GM18502 (cell line): Measurements from ENCODE around the gene RANBP17.

Experiments
- ATAC-seq: cut with Tn5 transposase; IDR thresholded peaks from one replicate; pipeline ENCODE4 v1.9.1; 2021; ENCODE audit warnings: mild to moderate bottlenecking; ENCODE audit not compliant: unreplicated experiment, poor library complexity

The RANBP17 gene

DNA sequence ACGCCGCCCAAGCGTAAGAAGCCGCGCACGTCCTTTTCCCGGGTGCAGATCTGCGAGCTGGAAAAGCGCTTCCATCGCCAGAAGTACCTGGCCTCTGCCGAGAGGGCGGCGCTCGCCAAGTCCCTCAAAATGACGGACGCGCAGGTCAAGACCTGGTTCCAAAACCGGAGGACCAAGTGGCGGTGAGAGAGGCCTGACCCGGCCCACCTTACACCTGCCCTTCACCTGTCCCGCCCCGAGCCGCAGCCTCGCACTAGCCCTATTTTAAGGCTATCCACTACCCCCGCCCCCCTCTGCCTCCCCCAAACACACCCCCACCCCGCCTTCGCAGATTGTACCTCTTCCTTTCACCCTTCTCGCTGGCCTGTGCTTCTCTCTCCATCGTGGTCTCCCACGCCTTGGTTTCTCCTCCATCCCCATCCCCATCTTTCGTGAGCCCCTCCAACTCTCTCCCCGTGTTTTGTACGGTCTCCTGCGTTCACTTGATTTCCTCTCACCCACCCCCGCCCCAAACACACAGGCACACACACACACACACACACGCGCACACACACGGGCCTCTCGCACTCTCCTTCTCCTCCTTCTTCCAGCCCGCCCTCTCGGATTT lies 448.5 kb downstream of the RANBP17 start:
- ATAC-seq = no peak

DNA sequence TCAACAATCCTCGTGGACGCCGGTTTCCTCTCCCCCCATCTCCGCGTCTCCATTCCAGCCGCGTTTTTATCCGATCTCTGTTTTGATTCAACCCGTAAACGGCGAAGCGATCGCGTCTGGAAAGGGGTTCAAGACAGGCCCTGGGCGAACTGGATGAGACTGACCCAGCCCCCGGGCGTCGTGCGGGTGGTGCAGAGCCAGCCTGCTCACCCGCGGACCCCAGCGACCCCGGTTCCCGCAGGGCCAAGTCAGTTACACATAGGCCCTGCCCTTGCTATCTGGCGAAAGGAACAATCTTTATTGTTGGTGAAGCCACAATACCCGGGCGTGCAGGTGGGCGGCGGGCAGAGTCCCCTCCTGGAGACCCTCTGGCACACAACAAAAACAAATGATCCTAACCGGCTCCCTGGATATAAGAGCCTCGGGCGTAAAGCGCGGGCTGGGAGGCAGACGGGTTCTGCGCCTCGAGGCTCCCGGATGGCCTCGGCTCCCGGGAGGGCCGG lies 449.1 kb downstream of the RANBP17 start:
- ATAC-seq = no peak

DNA sequence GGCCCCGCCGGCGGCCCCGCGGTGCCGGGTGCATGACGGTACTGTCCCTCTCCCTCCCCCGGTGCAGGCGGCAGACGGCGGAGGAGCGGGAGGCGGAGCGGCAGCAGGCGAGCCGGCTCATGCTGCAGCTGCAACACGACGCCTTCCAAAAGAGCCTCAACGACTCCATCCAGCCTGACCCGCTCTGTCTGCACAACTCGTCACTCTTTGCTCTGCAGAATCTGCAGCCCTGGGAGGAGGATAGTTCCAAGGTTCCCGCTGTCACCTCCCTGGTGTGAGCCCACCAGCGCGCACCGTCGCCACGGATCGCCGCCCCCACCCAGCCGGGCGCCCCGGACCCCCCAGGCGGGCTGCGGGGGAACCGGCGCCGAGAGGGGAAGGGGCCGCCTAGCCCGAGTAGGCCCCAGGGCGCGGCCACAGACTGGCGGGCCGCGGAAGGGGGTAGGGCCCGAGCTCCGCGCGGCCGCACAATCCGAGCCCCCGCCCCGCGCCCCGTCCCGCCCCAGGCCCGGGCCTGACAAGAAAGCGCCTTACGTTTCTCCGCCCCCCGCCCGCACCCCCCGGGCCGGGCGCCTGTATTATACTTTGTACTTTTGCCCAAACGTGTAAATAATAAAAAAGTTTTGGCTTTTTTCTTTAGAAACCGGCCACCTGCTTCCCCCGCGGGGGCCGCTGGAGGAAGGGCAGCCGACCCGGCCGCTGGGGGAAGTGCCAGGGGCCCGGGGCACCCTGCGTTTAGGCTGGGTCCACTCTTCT lies 449.7 kb downstream of the RANBP17 start:
- ATAC-seq = no peak

DNA sequence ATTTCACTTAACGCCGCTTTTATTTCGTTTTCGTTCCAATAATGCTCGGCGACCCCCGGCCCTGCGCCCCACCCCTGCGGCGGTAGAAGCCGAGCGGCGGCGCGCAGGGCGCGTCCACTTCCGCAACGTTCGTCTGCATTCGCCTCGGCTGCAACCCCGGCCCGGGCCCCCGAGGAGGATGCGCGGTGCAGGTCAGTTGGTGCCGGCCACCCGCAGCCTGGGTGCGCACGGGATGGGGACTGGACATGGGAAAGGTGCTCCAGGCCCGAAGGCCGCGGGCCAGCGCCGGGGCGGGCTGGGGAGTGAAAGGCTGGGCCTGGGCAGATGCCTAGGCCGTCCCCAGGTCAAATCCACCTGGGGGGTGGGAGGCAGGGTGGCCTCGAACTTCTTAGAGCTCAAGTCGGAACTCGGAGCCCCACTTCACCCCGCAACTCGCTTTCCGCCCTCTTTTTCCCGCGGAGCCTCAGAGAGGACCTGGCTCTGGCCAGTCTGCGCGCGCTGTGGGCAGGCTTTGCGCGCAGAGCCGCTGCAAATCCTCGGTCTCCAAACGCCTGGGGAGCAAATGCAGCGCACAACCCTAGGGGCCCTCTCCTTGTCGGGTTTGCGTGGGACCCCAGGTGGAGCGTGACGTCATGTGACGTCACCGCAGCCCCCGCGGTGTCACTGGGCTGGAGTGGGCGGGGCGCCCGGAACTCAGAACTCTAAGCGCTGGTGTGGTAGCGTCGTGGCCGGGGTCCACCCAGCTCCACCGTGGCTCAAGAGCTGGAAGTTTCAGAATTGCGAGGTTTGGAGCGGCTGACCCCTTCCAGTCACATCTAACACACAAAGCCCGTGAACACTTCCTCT lies 450.5 kb downstream of the RANBP17 start:
- no peak for ATAC-seq

DNA sequence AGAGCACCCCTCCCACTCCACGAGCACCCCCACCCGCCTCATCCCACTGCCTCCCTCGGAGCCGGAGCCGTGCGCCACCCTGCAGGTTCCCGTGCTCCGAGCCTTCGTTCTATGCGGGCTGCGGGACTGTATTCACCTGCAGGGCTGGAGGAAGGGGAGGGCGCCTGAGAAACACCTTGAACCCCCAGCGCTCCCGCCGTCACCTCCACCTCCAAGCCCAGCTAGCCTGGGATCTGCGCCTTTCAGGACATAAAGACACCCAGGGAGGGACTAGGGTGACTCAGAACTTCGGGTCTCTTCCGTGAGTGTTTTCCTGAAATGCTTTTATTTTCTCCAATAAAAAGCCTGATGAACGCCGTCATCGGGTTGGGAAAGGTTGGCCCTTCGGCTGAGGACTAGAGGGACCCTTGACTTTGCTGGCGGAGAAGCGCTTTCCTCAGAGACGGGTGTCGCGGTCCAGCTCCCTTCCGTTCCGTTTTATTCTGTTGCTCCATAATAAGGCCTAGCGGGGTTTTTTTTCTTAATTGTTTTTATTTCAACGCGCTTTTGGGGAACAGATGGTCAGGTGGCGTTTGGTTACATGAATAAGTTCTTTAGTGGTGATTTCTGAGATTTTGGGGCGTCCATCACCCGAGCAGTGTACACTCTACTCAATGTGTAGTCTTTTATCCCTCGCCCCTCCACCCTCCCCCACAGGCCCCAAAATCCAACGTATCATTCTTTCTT lies 451.8 kb downstream of the RANBP17 start:
- ATAC-seq = no peak

DNA sequence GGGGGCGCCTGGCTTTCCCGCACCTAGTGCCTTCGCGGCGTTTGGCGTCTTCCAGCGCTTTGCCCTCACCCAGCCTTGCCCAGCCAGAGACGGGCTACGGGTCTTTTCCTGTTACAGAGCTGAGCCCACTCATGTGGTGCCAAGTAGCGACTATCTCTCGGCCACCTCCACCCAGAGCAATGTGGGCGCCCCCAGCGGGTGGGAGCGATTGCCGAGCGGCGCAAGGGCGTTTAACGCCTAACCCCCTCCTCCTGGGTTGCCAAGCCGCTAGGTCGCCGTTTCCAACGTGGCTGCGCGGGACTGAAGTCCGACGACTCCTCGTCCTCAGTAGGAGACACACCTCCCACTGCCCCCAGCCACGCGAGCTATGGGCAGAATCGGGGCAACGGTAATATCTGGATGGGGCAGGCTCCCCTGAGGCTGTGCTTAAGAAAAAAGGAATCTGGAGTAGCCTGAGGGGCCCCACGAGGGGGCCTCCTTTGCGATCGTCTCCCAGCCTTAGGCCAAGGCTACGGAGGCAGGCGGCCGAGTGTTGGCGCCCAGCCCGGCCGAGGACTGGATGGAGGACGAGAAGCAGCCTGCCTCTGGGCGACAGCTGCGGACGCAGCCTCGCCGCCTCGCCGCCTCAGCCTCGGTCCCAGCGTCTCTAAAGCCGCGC lies 453.0 kb downstream of the RANBP17 start:
- no peak for ATAC-seq

DNA sequence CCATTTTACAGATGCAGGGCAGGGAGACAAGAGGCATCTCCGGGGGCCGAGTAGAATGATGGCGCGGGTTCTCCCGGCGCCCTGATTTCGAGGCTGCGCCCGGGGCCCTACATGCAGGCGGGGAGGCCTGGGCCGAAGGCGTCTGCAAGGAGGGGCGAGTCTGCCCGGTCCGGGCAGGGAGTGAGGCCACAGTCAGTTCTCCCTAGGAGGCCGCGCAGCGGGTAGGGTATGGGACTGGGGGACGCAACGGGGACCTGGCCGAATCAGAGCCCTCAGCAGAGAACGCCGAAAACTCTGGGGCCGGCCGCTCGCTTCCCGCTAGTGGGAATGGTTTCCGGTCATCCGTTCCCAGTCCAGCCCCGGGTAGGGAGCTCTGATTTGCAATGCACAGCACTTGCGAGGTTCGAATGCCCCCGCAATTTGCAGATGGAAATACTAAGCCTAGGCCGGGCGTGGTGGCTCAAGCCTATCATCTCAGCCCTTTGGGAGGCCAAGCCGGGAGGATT lies 453.6 kb downstream of the RANBP17 start:
- no peak for ATAC-seq

DNA sequence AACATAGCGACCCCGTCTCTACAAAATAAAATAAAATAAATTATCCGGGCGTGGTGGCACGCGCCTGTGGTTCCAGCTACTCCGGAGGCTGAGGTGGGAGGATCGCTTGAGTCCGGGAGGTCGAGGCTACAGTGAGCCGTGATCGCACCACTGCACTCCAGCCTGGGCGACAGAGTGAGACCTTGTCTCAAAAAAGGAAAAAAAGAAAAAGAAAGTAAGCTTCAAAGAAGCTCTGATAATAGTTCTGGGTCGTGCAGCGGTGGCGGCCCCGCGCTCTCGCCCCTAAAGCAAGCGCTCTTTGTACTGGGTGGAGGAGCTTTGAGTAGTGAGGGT lies 454.1 kb downstream of the RANBP17 start:
- ATAC-seq = no peak

DNA sequence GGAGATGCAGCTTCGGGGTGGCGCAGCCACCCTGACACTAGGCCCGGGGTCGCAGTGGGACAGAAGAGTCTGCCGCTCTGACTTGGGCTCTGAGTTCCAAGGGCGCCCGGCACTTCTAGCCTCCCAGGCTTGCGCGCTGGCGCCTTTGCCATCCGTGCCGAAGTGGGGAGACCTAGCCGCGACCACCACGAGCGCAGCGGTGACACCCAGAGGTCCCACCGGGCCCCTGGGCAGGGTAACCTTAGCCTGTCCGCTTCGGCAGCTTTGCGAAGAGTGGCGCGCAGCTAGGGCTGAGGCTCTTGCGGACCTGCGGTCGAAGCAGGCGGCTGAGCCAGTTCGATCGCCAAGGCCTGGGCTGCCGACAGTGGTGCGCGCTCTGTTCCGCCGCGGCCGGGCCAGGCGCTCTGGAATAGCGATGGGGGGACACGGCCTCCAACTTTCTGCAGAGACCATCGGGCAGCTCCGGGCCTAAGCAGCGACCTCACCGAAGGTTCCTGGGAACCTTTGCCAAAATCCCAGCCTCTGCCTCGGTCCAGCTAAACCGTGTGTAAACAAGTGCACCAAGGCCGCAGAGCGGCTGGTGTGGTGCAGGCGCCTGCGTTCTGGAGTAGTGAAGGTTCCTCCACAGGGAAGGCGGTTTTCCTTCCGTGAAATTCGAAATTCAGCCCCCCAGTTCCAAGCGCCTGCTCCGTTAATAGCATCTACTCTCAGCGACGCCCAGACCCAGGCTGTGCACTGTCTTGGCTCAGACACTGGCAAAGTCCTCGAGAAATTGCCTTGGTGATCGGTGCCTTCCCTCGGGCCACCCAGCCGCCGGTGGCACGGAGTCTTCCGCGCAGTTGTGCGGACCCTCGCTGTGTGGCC lies 454.7 kb downstream of the RANBP17 start:
- ATAC-seq = no peak

DNA sequence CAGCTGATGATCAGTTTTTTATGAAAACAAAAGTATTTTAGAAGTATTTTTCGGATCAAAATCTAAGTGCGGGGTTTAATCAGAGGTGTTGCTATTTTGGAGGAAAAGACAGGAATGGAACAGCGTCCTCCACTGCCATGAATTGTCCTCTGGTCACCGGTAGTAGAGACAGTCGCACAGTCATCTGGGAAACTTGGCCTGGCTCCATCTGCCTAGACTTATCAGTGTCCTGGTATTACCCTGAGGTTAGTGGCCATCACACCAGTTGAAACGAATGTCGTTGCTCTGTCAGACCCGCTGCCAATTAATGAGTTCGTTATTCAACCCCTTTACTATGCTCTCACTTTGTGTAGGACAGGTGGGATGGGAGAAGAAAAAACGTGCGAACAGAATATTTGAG lies 455.4 kb downstream of the RANBP17 start:
- no peak for ATAC-seq

DNA sequence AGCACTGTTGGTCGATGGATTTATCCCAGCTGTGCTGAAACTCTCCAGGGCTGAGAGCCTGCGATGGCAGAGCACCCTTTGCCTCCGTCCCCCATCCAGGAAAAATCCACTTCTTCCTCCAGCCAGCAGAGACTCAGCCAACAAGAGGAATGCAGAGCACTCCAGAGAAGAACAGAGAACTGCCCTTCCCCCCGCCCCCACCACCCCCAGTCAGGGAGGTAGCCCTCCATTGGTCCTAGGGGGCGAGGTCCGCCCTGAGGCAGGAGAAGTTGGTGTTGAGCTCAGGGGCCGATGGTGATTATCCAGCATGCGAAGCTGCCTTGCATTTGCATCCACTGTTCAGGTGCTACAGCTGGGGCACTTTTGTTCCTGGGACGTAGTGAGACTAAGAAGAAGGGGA lies 456.2 kb downstream of the RANBP17 start:
- ATAC-seq = no peak

DNA sequence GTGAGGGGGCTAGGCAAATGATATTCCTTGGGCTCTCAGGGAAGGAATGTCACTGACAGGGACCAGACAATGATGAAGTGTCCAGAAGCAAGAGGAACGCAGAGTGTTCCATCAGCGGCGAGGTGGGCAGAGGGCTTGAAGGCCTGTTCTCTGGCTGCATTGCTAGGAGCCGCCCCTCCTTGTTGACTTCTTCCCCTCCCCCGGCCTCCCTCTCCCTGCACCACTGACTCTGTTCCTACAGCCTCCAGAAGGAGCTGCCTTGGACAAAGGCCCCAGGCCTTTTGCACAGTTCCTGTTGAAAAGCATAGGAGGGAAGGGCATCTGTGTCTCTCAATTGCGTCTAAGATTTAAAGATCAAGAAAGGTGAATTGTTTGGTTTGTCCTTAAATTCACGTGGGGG lies 459.6 kb downstream of the RANBP17 start:
- ATAC-seq = no peak

DNA sequence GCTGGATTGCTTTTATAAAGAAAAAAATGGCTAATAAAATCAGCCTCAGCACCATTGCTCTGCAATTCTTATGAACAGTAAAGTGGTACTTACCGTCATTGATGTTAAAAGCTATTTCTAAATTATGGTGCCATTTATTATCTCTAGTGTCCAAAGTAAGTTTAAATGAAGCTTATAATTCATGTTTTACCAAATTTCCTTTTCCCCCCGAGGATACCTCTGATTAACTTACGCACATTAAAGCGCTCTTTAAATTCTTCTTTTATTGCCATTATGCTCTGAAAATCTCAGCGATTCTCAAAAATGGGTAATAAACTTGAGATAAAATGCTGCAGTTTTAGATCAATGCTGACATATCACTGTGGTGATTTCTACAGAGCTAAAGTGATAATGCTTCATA lies 460.7 kb downstream of the RANBP17 start:
- ATAC-seq = no peak

DNA sequence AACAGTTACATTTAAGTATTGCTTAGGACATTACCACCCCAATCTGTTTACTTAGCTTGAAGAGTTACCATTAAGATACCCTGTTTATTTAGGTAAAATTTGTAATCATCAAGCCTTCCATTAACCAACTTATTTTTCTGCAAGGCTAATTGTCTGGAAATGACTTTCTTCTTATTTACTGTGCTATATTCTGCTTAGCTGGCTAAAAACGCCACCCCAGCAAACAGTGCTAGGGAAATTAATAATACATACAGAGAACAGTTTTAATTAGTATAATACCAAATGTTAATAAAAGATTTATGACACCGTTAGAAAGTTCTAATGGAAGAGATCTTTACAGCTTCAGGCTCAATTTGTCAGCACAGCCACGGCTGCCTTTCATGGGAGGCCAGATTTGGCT lies 461.2 kb downstream of the RANBP17 start:
- no peak for ATAC-seq

DNA sequence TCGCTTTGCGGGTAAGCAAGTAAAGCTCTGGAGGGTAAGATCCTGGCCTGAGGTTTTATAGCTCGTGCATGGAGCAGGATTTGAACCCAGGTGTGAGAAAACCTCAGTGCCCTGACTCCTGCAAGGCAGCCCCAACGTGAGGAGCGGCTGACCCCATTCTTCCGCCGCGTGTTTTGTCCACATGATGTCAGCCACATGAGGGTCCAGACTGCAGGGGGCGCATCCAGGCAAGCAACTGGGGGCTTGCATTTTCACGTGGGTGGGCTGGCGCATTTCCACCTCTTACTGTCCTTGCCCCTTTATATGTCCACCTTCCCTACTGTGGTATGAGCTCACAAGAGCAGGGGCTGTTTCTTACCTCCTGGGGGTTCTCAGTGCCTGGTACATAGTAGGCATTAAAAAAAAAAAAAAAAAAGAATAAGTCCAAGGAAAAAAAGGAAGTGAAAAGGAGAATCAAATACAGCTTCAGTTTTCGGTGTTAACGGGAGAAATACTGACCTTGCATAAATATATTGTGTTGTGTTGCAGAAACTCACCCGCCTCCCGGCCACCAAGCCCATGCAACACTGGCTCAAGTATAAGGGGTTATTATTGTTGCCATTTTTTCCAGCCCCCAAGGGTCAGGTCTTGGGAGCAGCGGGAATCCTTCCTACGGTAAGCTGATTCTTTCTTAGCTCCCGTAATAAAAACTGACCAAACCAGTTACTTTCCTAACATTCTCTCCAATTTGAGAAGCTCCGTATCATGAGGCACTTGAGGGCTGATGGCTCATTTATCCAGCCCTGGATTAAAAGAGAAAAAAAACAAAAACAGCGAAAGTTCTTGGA lies 462.2 kb downstream of the RANBP17 start:
- ATAC-seq = no peak

DNA sequence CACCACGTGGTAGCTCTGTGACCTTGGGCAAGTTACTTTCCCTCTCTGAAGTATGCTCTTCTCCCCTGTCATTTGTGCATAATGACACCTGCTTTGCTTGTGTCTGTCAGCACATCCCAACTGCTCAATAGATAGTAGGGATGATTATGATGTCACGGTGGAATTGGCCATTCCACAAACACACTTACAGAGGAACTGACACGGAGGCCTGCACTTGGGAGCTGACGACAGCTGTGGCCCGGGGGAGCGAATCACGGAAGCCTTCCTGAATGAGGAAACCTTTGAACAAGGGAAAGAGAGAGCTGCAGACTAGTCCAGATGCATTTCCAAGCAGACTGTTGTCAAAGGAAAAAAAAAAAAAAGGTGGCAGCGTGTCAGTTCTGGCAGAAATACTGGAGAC lies 468.2 kb downstream of the RANBP17 start:
- ATAC-seq = no peak

DNA sequence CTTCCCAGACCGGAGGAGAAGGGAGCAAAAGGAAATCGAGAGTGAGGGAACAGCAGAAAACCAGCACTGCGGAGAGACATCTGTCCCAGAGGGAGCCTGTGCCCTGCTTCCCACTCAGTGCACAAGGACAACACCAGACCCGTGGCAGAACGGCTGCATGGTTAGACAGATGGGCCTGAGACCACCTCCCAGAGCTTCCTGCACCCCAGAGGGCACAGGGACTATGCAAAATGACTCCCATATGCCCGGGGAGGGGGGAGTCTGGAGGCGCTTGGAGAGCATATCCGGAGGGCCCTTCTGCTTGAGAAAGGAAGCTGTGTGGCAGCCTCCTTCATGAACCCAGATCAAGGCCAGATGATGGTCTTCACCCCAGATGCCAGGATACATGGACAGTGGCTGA lies 473.8 kb downstream of the RANBP17 start:
- ATAC-seq = no peak

DNA sequence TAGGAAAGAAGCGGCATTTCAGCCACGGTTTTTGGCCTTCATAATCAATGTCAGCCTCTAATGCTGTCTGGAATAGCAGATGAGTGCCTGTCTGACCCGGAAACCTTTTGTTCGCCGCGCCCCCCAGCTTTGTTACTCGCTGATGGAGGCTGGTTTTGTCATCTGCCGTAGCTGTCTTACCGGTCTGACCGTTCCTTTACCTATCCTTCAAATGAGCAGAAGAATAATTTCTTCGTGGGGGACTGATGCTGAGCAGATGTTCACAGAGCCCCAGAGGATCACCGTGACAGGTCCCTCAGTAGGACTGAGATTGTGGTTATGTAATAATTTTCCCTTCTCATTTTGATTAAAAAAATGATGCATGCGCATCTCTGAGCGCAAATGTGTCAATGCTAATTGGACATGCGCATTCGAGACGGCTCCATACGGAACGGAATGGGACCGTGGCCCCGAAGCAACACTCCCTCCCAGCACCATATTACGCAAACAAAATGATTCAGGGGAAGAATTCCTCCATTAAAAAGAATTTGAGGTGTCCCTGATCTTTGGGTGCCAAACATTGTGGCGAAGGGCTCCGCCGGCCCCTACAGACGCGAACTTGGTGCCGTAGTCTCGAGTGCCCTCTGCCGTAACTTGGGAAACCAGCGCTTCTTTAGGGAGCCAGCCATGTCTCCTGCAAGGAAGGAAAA lies 474.8 kb downstream of the RANBP17 start:
- no peak for ATAC-seq
